Measurements from ENCODE around the gene LTBP1.

LTBP1 gene

GRCh38 chr2:33204945-33205344 is 258.2 kb downstream of the LTBP1 start:
- no peak for DNase-seq (ENCODE audit: low spot score)

- no peak for DNase-seq (ENCODE audit: low spot score)
These were observed 259.1 kb downstream of the LTBP1 start for GRCh38 chr2:33205693-33206434.

GRCh38 chr2:33207151-33207740 is 260.5 kb downstream of the LTBP1 start:
- no peak for DNase-seq (ENCODE audit: low spot score)

DNA sequence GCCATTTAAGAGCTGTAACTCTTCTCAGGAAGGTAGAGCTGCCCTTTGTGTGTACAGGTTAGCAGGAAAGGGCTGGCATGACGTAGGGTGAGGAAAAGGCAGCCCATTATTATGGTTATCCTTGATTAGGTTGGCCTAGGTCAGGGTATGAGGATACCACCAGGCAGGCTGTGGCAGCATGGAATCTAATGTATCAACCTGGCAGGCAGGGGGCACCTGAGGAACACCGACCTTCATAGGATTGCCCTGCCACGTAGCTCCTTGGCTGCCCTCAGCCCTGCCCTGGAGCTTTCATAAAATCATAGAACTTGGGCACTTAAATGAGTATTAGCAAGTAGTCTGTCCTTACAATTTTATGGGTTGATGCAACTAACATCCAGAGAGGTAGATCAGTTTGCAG is 261.6 kb downstream of the LTBP1 start:
- DNase-seq (ENCODE audit: low spot score): no peak

- DNase-seq (ENCODE audit: low spot score): no peak
These were observed 263.2 kb downstream of the LTBP1 start for GRCh38 chr2:33209976-33210375.

- peak; percentile 87 for DNase-seq (ENCODE audit: low spot score)
These were observed 263.9 kb downstream of the LTBP1 start for GRCh38 chr2:33210626-33211025.

DNA sequence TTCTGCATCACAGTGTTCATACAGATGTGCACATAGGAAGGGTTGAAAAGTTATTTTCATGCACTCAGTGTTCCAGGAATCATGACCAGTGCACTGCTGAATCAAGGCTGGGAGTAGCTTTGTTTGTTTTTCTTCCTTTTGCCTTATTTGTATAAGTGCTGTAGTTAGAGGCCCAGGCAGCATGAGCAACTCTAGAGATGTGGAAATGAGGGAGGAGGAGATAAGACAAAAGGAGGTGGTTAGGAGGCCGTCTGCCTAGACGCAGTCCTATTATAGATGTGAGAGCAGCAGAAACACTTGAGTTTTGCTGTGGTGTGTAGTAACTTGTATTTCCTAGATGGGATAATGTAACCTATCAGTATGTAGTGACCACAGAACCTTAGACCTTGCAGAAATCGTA is 265.4 kb downstream of the LTBP1 start:
- no peak for DNase-seq (ENCODE audit: low spot score)

DNA sequence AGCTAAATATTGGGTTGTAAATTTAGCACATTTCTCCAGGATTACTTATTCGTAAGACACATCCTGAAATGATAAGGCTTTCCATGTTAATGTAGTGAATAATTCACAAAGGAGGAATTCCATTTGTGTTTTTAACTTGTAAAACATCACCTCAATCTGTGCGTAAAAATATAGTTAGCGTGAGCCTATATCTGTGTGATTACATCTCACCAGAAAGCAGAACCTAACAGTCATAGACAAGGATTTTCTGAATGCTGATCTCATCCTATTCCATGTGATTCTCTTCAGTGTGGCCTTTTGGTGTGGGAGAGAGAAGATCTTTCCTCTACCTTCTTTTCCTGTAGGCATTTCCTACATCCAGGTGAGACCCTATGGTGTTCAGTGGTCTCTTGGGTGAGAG is 266.5 kb downstream of the LTBP1 start:
- no peak for DNase-seq (ENCODE audit: low spot score)

GRCh38 chr2:33213648-33214047 is 266.9 kb downstream of the LTBP1 start:
- no peak for DNase-seq (ENCODE audit: low spot score)

DNA sequence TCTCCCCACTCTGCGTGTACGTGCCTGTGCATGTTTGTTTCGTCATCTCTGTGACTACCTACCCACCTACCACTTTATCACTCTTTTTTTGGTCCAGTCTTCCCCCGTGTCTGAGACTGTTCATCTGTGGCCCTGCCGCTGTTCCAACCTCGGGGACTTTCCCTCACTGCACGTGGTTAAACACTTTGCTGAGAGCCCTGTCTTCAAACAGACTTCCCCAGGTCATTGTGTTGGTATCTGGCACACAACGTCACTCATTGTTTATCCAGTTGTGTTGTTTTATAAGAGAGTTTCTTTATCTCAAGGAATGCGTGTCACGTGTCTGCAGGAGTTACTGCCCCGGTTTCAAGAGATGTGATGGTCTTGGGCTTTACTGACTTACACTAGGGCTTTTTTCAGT is 267.7 kb downstream of the LTBP1 start:
- DNase-seq (ENCODE audit: low spot score): no peak

DNA sequence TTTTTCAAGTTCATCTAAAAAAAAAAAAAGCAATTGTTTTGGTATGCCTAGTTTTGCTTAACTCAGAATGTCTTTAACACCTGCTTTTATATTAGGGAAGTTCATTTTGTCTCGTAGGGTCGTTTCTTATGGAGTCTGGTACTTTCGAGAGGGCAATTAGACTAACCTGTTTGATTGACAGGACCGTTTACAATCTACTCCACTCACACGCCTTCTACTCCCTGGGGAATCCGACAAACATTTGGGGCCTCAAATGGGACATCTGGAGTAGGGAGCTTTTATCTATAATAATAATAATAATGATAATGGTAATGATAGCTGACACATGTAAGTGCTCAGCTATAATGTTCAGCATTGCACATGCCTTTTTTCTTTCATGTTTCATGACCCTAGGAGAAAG is 268.1 kb downstream of the LTBP1 start:
- DNase-seq (ENCODE audit: low spot score): no peak

- DNase-seq (ENCODE audit: low spot score): no peak
These were observed 268.5 kb downstream of the LTBP1 start for GRCh38 chr2:33215299-33215698.

DNA sequence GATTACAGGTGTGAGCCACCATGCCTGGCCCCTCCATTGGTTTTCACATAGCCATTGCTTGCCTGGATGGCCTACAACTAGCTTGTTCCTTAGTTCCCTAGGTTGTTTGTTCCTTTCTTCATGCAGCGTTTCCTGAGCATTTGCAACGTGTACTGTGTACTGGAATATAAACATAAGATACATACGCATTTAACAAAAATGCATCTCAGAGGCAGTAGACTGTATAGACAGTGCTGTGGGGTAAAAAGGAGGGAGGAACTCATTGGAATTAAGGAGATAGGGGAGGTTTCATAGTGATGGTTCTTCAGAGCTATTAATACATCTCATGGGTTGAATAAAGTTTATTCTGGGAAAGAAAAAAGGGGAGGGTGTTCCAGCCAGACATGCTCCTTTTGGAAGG is 269.2 kb downstream of the LTBP1 start:
- DNase-seq (ENCODE audit: low spot score): no peak

DNA sequence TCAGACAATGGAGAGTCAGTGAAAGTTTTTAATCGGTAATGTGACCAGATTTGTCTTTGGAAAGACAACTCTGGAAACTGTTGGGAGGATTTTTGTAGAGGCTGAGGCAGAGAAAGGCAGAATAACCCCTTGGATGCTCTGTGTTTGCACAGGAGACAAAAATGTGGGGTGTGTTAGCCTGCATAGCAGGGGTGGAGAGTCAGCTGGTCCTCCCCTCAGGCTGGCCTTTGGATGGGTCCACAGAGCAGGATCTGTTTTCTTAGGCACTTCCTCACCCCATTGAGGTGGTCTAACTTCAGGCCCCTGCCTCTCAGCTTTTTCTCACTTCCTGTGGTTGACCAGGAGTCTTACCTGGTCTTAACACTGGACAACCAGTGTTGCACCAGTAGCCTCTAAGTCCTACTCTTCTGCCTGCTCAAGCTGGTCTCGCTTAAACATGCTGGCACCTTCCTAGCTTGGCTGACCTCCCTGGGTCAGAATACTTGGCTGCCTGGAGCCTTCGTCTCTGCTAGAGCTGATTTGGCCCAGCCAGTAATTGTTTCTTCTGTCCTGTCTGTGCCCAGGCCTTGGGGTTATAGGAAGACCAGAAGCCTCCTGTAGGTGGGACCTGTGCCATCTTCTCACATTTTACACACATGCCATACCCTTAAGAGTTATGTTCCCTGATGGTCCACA is 269.9 kb downstream of the LTBP1 start:
- DNase-seq (ENCODE audit: low spot score): no peak

DNA sequence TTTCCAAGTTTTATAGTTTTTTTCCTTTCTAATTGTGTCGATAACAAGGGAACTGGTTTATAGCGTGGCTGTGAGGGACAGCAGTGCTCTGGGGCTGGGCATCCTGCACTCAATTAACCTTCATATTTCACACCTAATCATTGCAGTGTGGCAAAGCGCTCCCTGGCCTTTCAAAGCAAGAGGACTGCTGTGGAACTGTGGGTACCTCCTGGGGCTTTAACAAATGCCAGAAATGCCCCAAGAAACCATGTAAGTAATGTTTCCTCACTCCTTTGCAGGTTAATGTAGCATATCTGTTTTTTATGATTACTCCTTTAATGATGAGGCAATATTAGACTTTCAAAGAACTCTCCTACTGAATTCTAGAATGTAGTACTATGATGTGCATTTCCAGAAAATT is 270.7 kb downstream of the LTBP1 start:
- DNase-seq (ENCODE audit: low spot score): no peak

GRCh38 chr2:33219114-33219513 is 272.4 kb downstream of the LTBP1 start:
- DNase-seq (ENCODE audit: low spot score): no peak

DNA sequence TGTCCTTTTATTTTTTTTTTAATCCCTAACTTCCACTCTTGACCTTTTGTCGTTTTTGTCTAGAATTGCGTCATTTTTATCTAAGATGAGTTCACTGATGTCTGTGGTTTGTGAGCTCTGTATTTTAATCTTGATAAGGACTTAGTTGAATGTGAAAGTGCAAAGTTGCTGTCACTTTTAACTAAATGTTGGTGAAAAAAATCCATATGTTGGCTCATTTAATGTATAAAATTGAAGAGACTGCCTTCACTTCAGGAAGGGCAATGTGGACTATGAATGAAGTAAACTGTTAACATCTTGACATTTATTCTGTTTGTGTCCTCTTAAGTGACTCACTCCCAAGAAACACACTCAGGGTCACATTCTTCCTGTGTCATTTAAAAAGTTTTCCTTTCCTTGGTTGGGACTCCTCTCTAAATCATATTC is 273.1 kb downstream of the LTBP1 start:
- no peak for DNase-seq (ENCODE audit: low spot score)

DNA sequence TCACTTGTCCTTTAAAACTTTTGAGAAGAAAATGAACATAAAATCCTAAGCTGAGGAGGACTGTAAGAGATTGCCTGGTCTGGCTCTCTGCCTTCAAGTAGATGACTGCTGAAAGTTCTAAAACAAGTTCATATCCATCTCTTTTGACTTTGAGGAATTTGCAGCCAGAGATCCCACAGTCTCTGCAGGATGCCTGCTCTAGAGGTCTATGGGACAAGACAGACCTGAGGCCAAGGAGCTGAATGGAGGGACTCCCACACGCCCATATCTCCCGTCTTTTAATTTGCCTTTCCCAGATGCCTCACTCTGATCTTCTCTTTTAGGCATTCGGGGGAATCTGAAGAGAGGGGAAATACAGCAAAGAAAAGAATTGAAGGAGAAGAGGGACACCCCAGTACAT is 273.8 kb downstream of the LTBP1 start:
- DNase-seq (ENCODE audit: low spot score): no peak

GRCh38 chr2:33221046-33221784 is 274.5 kb downstream of the LTBP1 start:
- no peak for DNase-seq (ENCODE audit: low spot score)

DNA sequence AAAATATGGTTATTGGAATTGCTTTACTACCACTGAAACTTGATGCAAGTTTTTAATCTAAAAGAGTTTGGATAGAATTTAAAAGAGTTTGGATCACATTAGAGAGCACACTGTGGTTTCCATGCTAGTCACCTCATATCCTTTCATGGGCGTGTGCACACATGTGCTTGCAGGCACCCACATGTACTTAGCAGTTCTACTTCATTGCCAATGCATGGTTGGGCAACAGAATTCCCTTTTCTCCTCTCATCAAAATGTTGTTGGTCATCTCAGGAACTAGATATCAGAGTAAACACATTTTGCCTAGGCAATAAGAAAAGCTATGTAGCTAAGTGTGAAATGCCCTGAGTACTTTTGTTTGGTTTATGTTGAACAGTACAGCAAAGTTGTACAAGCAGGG is 275.6 kb downstream of the LTBP1 start:
- DNase-seq (ENCODE audit: low spot score): no peak

- no peak for DNase-seq (ENCODE audit: low spot score)
These were observed 277.1 kb downstream of the LTBP1 start for GRCh38 chr2:33223856-33224255.

GRCh38 chr2:33225350-33225749 is 278.6 kb downstream of the LTBP1 start:
- no peak for DNase-seq (ENCODE audit: low spot score)

DNA sequence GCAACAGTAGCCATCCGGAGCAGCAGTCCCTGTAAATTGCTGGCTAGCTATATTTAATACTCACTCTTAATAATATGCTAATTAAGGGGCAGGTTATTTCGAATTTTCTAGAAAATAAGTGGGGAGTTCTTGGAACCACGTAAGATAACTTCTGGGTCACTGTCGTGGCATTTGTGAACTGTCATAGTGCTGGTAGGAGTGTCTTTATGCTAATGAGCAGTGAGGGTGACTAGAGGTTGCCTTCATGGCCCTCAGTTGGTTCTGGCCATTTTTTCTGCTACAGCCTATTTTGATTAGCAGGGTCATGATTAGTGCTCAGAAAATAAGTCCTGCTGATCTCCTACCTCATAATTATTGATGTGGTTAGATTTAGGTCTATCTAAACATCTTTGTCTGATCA is 279.8 kb downstream of the LTBP1 start:
- DNase-seq (ENCODE audit: low spot score): no peak
